Neural crest cell (in vitro differentiated cells): ENCODE measurements around the gene KIF19. TPM values are rescaled to one million over a fixed set of nuclear protein-coding genes. Genes with fewer than 3 reads are reported as not detected.

ENCODE experiments used
- DNase-seq: peaks from one replicate; pipeline ENCODE4 v3.0.0; 2021; ENCODE audit warnings: low read depth, mixed read lengths, low spot score
- H3K27ac Mint-ChIP-seq: one replicate; pipeline ENCODE4 v1.8.0; 2021; ENCODE audit warnings: mild to moderate bottlenecking, mixed read lengths; ENCODE audit not compliant: unreplicated experiment
- H3K27me3 Mint-ChIP-seq: 2 replicates; pipeline ENCODE4 v1.8.0; 2021; ENCODE audit warnings: low read depth, mild to moderate bottlenecking, mixed read lengths
- H3K36me3 Mint-ChIP-seq: 2 replicates; pipeline ENCODE4 v1.8.0; 2021; ENCODE audit warnings: low read depth, mild to moderate bottlenecking, mixed read lengths
- H3K4me1 Mint-ChIP-seq: 2 replicates; pipeline ENCODE4 v1.8.0; 2021; ENCODE audit warnings: mixed read lengths
- H3K4me3 Mint-ChIP-seq: one replicate; pipeline ENCODE4 v1.8.0; 2021; ENCODE audit warnings: mild to moderate bottlenecking, mixed read lengths
- H3K9me3 Mint-ChIP-seq: 2 replicates; pipeline ENCODE4 v1.8.0; 2021; ENCODE audit warnings: mixed read lengths
- total RNA-seq: library from RNA; stranded (reverse); gene quantifications from 2 replicates; pipeline ENCODE4 v1.2.1, GENCODE V29; 2021
- TF ChIP-seq, protein P1 (sequence below): fragments of 200-600 bp; sonication (generic); conservative IDR thresholded peaks from 2 replicates; pipeline ENCODE4 v1.5.0; 2021; ENCODE audit warnings: antibody characterized with exemption, mild to moderate bottlenecking

The KIF19 gene
- total RNA-seq, 1 donor from 2014 or later = 0.63 TPM

DNA sequence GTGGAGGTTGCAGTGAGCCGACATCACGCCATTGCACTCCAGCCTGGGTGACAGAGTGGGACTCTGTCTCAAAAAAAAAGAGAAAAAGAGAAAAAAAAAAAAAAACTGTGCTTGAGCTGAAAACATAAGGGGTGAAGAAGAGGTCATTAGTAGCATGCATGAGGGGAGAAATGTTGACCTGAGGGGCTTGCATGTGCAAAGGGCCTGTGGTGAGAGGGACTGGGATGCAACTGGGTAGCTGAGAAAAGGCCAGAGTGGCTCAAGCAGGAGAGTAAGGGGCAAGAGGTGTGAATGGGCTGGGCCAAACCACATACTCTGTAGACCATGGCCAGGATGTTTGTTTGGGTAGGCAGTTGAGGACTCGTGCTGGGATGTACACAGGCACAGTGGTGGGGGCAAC is 3.4 kb downstream of the KIF19 start:
- Mint-ChIP-seq H3K36me3 (no peaks in the 10 kb centered on the region), H3K4me1 (peaks cover 14% of the 10 kb centered on the region), H3K27ac (no peak overlapping the region), H3K9me3 (no peaks in the 10 kb centered on the region), H3K4me3 (no peak overlapping the region), H3K27me3 (peaks cover 32% of the 10 kb centered on the region)
- DNase-seq = no peak
- TF ChIP-seq, protein P1, sequence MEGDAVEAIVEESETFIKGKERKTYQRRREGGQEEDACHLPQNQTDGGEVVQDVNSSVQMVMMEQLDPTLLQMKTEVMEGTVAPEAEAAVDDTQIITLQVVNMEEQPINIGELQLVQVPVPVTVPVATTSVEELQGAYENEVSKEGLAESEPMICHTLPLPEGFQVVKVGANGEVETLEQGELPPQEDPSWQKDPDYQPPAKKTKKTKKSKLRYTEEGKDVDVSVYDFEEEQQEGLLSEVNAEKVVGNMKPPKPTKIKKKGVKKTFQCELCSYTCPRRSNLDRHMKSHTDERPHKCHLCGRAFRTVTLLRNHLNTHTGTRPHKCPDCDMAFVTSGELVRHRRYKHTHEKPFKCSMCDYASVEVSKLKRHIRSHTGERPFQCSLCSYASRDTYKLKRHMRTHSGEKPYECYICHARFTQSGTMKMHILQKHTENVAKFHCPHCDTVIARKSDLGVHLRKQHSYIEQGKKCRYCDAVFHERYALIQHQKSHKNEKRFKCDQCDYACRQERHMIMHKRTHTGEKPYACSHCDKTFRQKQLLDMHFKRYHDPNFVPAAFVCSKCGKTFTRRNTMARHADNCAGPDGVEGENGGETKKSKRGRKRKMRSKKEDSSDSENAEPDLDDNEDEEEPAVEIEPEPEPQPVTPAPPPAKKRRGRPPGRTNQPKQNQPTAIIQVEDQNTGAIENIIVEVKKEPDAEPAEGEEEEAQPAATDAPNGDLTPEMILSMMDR = no peak

DNA sequence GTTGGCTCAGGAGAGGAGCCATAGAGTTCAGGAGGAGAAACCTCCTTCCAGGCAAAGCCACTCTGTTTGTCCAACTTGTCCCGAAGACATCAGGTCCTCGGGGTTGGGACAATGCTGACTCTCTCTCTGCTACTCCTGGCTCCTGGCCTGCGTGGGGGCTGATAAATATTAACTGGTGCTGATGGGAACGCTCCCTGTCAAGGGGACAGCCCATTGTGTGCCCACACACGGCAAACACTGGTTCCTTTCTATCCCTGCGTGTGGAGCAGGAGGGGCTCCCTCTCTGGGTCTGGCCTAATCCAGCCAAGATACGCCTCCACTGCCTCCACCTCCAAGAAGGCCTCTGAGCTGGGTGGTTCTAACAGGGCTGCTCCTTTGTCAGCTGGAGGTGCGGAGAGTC is 4.4 kb downstream of the KIF19 start:
- H3K27me3 Mint-ChIP-seq = peaks cover 21% of the 10 kb centered on the region
- TF ChIP-seq, protein P1 = no peak
- H3K4me1 Mint-ChIP-seq = peaks cover 14% of the 10 kb centered on the region
- no peak overlapping the region for H3K4me3 Mint-ChIP-seq
- no peaks in the 10 kb centered on the region for H3K36me3 Mint-ChIP-seq
- H3K9me3 Mint-ChIP-seq = no peaks in the 10 kb centered on the region
- no peak overlapping the region for H3K27ac Mint-ChIP-seq
- DNase-seq = no peak

DNA sequence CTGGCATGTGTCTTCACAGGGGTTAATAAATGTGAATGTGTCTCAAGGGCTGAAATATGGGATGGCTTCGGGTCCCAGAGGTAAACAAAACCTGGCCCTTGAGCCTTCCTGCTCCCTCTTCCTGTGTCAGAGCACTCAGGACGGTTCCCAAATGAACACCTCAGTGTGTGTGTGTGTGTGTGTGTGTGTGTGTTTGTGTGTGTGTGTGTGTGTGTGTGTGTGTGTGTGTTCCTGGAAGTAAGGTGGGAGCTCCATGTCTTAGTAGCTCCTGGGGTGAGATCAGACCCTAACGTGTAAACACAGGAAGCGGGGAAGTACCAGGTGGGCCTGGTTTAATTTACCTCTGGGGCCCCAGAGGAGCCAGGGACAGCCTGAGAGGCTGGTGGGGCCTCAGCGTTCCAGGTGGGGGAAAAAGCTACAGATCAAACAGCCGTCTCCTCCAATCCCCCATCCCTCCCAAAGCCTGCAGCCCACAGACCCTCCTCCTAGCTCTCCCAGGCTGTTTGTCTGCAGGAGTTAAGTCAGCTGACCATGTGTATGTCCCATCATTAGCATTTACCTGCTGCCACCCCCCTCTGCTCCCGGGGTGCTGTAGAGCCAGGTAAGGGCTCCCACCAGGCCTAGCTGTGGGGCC is 6.1 kb downstream of the KIF19 start:
- H3K36me3 Mint-ChIP-seq = no peaks in the 10 kb centered on the region
- DNase-seq = no peak
- TF ChIP-seq, protein P1 = no peak
- peaks cover 10% of the 10 kb centered on the region for H3K27me3 Mint-ChIP-seq
- H3K4me1 Mint-ChIP-seq = peaks cover 6% of the 10 kb centered on the region
- no peak overlapping the region for H3K27ac Mint-ChIP-seq
- no peaks in the 10 kb centered on the region for H3K9me3 Mint-ChIP-seq
- no peak overlapping the region for H3K4me3 Mint-ChIP-seq

GRCh38 chr17:74332763-74333283 is 6.8 kb downstream of the KIF19 start:
- no peak overlapping the region for H3K27ac Mint-ChIP-seq
- H3K27me3 Mint-ChIP-seq = peaks cover 7% of the 10 kb centered on the region
- no peaks in the 10 kb centered on the region for H3K36me3 Mint-ChIP-seq
- H3K4me3 Mint-ChIP-seq = no peak overlapping the region
- H3K9me3 Mint-ChIP-seq = no peaks in the 10 kb centered on the region
- H3K4me1 Mint-ChIP-seq = peaks cover 3% of the 10 kb centered on the region
- TF ChIP-seq, protein P1 = no peak
- no peak for DNase-seq

DNA sequence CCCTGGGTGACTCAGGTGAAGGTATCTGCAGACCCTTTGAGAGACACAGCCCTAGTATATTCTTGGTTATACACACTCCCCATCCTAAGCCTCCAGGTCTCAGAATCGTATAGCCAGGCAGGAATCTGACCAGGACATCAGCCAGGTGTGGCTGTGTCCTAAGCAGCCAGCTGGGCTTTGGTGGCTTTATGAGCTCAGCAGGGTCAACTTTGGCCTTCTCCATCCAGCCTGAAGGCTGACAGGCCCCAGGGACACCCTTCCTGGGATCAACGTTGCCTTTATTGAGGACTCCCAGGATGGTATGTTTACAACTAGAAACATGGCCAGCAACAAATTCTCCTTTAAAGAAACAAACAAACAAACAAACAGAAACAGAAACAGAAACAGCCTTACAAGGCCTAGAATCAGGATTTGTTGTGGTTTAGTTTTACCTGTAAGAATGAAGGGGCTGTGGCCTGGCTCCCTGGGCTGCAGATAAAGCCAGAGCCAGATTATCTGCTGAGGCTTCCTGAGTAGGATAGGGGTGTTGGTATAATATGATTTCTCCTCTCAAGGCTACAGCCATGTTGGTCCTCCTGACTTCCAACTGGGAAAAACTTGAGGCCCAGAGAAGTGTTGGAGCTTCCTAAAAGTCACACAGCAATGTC is 8.5 kb downstream of the KIF19 start:
- Mint-ChIP-seq H3K36me3 (no peaks in the 10 kb centered on the region), H3K27me3 (peaks cover under 1% of the 10 kb centered on the region), H3K27ac (no peak overlapping the region), H3K4me3 (no peak overlapping the region), H3K9me3 (no peaks in the 10 kb centered on the region), H3K4me1 (peaks cover 3% of the 10 kb centered on the region)
- DNase-seq = no peak
- TF ChIP-seq, protein P1 = no peak
